ENCODE data around the gene GJA1.
"Not testable (repeated sequence)": the region's sequence is repeated elsewhere in the genome, so short reads cannot be mapped to it uniquely, and the experiment has no call there.

Gene GJA1

DNA sequence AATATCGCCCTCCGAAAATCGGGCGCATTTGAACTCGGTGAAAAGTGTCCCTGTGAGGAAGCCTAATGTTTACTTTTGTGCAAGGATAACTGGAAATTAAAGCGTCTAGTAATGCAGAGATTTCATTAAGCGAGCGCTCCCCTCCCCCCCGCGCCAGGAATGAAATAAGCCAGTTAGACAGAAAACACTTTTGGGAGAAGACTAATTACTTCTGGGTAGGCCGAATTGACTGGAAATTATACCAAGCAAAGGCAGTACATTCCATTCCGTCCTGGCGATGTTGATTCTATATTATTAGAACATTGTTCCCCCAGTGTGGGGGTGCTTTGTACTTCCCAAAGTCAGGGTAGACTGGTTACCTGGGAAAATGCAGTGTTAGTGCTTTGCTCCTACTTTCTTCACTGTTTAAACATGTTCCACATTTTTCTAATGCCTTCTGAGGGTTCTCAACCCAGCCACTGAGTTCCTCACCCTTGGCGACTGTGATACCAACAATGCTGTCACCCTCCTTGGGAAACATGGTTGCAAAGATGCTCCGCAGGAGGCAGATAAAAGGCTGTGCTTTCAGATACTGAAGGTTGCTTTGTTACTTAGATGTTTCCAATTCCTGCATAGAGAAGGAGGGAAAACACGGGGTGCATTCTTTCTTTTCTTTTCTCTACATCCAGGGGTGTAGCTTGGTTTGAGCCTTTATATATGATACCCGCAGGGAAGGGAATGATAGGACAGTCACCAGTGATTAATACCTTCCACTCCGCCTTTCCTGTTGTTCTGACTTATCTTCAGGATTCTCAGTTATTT is 2.6 kb downstream of the GJA1 start:
- peak; percentile 24 for FAIRE-seq

GRCh38 chr6:121438869-121439268 is 3.4 kb downstream of the GJA1 start:
- no peak for FAIRE-seq

GRCh38 chr6:121439475-121439874 is 4.0 kb downstream of the GJA1 start:
- FAIRE-seq: no peak

DNA sequence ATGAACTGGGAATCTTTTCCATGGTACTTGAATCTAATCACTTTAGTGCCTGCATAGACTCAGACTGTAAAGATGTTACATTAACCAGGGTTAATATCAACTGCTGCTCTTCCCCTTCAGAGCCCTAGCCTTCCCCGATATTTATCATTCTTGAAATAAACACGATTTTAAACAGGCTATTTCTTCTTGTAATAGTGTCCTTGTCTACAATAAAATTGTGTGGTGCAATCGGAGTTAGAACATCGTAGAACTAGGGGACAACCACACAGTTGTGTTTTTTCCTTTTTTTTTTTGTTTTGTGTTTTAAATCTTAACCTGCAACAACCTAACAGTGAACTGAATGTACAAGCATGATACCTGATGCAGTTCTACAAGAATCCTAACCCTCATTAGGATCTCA is 4.5 kb downstream of the GJA1 start:
- FAIRE-seq: no peak

GRCh38 chr6:121441477-121441876 is 6.0 kb downstream of the GJA1 start:
- FAIRE-seq: no peak

DNA sequence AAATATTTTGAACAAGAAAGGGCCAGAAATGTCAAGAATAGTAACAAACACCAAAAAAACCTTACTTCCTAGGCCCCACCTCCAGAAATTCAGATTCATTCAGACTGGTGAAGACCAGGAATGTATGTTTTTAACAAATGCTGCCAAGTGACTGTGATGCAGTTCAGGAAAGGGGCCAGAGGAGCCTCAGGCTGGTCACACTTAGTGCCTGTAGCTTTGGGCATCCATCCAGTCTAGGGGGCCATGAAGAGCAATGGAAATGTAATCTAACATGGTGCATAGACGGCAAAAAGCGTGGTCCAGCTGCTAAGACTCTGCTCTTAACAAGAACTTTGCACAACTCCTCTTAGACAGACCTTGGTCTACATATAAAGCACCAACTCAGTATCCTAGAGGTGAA is 7.1 kb downstream of the GJA1 start:
- FAIRE-seq: no peak

- FAIRE-seq: no peak
Measured at GRCh38 chr6:121443971-121444541, 8.6 kb downstream of the GJA1 start.

GRCh38 chr6:121446705-121447104 is 11.3 kb downstream of the GJA1 start:
- not testable (repeated sequence) for FAIRE-seq

DNA sequence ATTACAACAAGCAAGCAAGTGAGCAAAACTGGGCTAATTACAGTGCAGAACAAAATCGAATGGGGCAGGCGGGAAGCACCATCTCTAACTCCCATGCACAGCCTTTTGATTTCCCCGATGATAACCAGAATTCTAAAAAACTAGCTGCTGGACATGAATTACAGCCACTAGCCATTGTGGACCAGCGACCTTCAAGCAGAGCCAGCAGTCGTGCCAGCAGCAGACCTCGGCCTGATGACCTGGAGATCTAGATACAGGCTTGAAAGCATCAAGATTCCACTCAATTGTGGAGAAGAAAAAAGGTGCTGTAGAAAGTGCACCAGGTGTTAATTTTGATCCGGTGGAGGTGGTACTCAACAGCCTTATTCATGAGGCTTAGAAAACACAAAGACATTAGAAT is 12.3 kb downstream of the GJA1 start:
- FAIRE-seq: not testable (repeated sequence)

GRCh38 chr6:121448528-121448927 is 13.1 kb downstream of the GJA1 start:
- FAIRE-seq: not testable (repeated sequence)

DNA sequence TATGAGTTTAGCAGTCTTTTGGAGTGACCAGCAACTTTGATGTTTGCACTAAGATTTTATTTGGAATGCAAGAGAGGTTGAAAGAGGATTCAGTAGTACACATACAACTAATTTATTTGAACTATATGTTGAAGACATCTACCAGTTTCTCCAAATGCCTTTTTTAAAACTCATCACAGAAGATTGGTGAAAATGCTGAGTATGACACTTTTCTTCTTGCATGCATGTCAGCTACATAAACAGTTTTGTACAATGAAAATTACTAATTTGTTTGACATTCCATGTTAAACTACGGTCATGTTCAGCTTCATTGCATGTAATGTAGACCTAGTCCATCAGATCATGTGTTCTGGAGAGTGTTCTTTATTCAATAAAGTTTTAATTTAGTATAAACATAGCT is 13.9 kb downstream of the GJA1 start:
- no peak for FAIRE-seq

GRCh38 chr6:121450242-121450641 is 14.8 kb downstream of the GJA1 start:
- no peak for FAIRE-seq

DNA sequence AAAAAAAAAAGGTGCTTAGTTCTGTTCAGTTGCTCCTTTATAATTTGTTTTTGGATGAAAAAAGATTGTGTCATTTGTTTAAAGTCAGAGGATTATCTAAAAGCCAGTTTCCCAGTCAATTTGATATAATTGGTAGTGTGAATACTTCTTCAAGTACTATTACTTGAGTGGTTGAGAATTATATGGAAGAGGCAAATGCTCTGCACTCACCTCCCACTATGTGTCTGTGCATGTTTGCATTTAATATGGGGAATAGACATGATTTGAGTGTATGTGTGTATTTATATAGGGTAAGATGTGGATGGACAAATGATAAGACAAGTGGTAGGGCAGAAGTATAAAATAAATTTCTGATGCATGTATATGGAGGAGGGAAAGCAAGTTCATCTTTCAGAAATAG is 15.8 kb downstream of the GJA1 start:
- FAIRE-seq: no peak

GRCh38 chr6:121453191-121453590 is 17.7 kb downstream of the GJA1 start:
- FAIRE-seq: no peak

- no peak for FAIRE-seq
Measured at GRCh38 chr6:121460170-121460569, 24.7 kb downstream of the GJA1 start.

GRCh38 chr6:121463087-121463486 is 27.6 kb downstream of the GJA1 start:
- no peak for FAIRE-seq

GRCh38 chr6:121465101-121465500 is 29.7 kb downstream of the GJA1 start:
- FAIRE-seq: no peak

DNA sequence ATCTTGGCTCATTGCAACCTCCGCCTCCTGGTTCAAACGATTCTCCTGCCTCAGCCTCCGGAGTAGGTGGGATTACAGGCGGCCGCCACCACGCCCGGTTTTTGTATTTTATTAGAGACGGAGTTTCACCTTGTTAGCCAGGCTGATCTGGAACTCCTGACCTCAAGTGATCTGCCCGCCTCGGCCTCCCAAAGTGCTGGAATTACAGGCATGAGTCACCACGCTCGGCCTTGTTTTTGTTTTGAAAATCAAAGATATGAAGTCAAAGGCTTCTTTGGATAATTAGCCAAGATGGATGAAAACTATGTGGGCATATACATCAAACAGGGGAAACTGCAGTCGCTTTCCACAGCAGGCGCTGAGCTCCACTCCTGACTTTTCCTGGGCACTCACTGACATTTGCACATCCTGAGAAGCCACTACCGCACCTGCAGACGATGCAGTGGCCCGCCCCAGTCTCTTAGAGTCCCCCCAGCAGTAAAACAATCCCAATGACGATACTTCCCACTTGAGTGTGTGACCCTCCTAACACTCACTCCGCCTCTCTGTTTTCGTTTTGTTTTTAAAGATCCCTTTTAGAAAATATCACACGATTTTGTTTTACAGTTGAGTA is 44.1 kb downstream of the GJA1 start:
- no peak for FAIRE-seq

DNA sequence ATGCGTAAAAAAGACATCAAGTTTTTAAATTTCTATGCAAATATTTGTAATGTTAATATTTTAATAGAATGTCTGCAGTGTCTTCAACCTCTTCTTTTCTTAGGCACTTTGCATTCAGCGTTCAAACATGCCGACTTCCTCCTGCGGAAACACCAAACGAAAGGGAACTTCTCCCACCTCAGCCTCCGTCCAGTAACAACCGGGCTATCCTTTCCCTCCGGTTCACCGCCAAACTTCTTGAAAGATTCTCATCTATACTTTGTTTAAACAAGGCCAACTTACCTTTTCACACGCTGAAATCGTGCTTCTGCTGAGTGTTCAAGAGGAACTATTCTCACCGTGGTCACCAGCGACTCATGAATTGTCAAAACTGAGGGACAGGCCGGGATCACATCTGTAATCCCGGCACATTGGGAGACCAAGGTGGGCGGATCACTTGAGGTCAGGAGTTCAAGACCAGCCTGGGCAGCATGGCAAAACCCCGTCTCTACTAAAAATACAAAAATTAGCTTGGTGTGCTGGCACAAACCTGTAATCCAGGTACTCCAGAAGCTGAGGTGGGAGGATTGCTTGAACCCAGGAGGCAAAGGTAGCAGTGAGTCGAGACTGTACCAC is 44.8 kb downstream of the GJA1 start:
- FAIRE-seq: no peak

DNA sequence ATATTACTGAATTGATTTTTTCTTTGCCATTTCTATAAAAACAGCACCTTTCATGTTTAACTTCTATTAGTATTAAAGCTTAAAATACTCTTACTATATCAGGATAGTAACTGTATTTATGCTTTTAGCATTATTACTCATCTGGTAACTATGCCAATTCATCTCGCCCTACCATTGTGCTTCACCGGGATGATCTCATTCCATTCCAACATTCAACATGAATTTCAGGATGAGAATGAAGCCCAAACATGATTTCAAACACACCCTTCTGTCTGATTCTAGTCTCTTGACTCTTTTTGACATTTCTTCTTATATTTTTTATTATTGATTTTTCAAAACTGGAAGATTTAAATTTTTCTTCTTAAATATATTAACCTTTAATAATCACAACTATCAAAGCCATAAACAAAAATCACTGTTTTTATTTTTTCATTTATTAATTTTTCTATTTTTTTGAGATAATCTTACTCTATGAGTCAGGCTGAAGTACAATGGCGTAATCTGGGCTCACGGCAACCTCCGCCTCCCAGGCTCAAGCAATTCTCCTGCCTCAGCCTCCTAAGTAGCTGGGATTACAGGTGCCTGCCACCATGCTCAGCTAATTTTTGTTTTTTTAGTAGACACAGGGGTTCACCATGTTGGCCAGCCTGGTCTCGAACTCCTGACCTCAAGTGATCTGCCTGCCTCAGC is 46.7 kb downstream of the GJA1 start:
- no peak for FAIRE-seq

DNA sequence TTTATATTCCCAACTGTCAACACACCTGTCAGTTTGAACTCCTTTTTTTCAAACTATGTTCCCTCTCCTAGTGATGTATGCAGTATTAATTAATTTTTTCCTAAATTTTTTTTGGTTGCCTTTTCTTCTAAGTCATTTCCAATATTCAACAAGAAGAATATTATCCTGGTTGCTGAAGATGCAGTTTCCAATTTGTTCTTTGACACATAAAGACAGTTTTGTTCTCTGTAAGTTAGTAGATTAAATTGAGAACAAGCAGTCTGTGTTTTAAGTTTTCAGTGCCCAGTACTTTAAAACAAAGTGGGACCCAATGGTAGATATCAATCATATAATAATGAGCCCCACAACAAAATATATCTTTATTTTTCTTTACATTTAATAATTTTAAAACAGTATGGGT is 47.3 kb downstream of the GJA1 start:
- FAIRE-seq: no peak

GRCh38 chr6:121485359-121485811 is 49.9 kb downstream of the GJA1 start:
- FAIRE-seq: no peak

GRCh38 chr6:121491576-121491975 is 56.1 kb downstream of the GJA1 start:
- no peak for FAIRE-seq

Data from islet of Langerhans (tissue), 1 donor.